SU-DHL-6 (cell line): ENCODE measurements around the gene TCEANC2.

Experiments
- EZH2phosphoT487 ChIP-seq: fragments of 200-600 bp; sonication (generic), shearing (Covaris generic); conservative IDR thresholded peaks from 2 replicates; pipeline ENCODE4 v1.6.1; 2018; ENCODE audit warnings: mild to moderate bottlenecking, antibody characterized with exemption, low read length, moderate library complexity, mixed read lengths
- TF ChIP-seq, protein P1 (sequence below): fragments of 200-600 bp; sonication (generic); IDR thresholded peaks from one replicate; pipeline ENCODE4 v1.5.1; 2017; ENCODE audit warnings: antibody characterized with exemption, mild to moderate bottlenecking, low read length, moderate library complexity; ENCODE audit not compliant: insufficient read depth, poor library complexity, severe bottlenecking

DNA sequence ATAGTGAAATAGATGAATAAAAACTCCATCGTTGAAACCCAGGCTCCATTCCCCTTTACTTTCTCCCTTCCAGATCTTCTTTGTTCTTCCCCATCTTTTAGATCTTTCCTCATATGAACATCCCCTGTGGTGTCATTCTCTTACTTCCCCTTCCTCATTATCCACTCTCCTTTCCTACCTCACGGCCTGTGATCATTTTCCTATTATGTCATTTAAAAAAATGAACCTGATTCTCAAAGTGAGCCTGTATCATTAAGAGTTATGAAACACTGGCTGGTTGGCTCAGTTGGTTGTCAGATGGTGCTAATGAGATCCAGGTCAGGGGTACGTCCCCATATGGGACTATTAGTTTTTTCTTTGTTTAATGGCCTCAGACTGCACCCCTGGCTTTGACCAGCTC lies 38.3 kb downstream of the TCEANC2 start:
- TF ChIP-seq EZH2phosphoT487, result no peak
- TF ChIP-seq, protein P1, sequence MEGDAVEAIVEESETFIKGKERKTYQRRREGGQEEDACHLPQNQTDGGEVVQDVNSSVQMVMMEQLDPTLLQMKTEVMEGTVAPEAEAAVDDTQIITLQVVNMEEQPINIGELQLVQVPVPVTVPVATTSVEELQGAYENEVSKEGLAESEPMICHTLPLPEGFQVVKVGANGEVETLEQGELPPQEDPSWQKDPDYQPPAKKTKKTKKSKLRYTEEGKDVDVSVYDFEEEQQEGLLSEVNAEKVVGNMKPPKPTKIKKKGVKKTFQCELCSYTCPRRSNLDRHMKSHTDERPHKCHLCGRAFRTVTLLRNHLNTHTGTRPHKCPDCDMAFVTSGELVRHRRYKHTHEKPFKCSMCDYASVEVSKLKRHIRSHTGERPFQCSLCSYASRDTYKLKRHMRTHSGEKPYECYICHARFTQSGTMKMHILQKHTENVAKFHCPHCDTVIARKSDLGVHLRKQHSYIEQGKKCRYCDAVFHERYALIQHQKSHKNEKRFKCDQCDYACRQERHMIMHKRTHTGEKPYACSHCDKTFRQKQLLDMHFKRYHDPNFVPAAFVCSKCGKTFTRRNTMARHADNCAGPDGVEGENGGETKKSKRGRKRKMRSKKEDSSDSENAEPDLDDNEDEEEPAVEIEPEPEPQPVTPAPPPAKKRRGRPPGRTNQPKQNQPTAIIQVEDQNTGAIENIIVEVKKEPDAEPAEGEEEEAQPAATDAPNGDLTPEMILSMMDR, result no peak
